UCSD-AML1 (cell line): Measurements from ENCODE around the gene CLN6.

ENCODE experiments used
- DNase-seq: peaks from one replicate; lab custom pipeline; 2025; ENCODE audit not compliant: unreplicated experiment; lab: John Stamatoyannopoulos, UW

Gene CLN6

GRCh38 chr15:68229386-68230156 lies at the start of gene CLN6:
CLN6 (minus strand) TSS chr15:68229728; CDS start chr15:68229584, 144 bp downstream.
- DNase-seq = peak; percentile 86

DNA sequence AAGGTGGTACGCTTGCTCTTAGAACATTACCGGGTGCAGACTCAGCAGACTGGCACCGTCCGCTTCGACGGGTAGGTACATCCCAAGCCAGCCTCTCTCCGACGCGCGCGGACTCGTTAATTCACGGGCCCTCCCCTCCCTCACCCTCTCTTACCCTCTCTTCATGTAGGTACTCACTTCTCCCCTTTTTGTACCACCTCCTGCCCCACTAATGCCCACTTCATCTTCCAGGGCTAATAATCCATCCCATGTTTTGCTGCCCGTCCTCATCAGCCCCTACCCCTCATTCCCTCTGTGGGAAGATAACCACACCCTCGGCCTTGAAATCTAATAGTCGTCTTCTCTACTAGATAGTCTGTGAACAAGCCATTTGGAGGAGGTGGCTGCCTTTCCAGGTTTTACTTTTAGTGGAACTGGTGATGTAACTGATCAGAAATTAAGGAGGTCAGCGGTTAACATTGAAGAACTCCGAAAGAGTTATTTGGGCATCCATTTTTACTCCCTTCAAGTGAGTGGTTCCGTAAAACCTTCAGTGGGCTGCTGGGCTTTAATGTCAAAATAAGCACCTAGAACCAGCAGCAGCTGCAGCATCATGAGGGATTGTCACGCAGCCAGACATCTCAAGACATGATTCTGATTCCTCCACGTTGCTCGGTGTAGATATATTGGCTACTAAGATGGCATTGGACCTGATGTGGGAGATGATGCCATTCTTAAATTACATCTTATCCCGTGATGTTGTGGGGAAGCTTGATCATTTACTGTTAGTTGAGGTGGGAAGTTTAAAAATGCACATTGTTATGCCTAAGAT lies 49.3 kb upstream of the CLN6 start:
- DNase-seq = no peak

DNA sequence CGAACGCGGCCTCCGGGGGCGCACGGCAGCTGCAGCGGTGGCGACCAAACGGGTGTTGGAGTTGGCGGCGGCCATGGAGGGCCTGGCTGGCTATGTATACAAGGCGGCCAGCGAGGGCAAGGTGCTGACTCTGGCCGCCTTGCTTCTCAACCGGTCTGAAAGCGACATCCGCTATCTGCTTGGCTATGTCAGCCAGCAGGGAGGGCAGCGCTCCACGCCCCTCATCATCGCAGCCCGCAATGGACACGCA lies 48.7 kb upstream of the CLN6 start:
- DNase-seq = no peak

DNA sequence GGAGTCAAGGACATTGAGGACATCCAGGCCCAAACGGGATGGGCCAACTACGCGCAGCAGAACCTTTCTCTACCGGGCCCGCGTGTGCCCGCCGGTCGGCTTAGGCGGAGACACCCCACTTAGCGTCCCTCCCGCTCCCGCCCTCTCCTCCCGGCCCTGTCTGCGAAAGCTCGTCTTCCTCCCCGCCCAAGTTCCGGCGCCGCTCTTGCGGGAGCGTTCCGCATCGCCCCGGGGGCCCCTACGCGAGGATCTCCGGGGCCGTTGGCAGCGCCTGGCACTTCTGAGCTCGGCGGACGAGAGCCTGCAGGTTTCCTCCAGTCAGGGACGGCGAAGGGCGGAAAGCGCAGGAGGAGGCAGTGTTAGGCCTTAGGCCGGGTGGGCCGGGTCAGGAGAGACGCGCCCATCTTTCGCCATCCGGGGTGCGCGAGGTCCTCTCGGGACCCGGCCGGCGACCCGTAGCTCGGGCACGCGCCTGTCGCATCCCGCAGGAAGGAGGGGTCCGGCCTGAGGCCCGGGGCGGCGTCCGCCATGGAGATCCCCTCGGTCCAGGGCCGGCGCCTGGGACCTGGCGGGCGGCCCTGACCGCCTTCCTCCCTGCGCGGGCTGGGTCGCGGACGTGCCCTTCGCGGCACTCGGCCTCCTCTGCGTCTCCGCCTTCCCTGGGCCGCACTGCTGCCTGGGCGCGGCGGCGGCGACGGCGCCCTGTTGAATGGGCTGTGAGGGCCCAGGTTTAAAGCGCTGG lies 48.2 kb upstream of the CLN6 start, which contains the start of gene FEM1B:
Gene FEM1B, plus strand, starts transcription at position 143 of the 742 bp plus-strand sequence. CDS start 673 bp downstream, outside the sequence.
- peak; percentile 95 for DNase-seq

DNA sequence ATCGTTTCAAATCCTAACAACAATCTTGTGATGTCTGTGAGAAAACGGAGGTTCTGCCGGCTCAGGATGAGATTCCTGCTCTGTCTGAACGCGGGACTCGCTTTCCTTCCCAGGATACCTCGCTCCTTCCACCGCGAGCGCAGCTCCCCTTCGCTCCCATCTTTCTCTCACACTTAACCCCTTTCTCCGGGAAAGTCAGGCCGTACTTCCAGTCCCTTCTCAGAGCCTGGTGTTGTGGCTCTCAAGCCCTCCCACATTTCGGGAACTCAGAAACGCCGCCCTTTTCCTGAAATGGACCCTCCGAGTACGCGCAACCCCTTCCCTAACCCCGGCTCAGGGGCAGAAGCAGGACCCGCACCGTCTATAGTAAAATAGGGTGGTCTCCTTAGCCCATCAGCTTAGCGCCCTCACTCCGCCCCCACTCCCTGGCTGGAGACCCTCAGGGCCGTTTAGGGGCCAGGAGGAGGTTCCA lies 47.6 kb upstream of the CLN6 start:
- no peak for DNase-seq

DNA sequence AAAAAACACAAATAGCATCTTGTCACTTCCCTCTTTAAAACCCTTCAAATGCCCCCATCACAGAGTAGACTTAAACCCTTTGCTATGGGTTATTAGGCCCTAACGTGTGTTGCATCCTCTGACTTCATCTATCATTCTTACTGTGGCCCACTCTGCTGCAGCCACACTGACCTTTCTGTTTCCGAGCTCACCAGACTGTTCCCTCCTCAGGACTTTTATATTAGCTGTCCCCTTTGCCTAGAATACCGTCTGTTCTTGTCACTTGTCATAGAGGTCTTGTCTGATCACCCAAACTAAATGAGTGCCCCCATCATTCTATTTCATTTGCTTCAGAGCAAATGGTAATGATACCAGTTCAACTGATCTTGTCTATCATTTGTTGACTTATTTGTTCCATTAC lies 47.1 kb upstream of the CLN6 start:
- no peak for DNase-seq

DNA sequence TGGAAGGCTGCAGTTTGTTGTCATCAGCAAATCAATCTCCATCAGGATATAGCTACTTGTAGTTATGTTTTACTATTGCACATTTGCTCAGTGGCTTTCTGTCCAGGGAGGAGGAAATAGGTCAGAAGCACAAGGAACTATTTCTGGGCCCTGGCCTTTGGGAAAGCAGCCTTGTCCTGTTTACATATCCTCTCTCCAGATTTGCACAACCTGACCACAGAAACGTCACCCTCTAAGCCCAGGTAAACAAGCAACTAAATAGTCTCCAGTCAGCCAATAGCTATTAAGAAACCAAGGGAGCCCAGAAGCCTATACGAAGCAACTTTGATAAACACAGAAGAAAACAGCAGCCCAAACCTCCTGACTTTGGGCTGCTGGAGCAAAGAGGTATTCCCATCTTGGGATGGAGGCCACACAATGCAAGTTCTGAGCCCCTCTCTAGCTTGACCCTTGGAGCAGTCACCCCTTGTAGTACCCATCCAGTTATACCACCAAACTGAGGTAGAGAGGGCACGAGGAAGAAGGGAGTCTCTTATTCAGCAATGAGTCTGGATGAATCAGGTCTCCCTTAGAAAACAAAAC lies 45.7 kb upstream of the CLN6 start:
- no peak for DNase-seq

DNA sequence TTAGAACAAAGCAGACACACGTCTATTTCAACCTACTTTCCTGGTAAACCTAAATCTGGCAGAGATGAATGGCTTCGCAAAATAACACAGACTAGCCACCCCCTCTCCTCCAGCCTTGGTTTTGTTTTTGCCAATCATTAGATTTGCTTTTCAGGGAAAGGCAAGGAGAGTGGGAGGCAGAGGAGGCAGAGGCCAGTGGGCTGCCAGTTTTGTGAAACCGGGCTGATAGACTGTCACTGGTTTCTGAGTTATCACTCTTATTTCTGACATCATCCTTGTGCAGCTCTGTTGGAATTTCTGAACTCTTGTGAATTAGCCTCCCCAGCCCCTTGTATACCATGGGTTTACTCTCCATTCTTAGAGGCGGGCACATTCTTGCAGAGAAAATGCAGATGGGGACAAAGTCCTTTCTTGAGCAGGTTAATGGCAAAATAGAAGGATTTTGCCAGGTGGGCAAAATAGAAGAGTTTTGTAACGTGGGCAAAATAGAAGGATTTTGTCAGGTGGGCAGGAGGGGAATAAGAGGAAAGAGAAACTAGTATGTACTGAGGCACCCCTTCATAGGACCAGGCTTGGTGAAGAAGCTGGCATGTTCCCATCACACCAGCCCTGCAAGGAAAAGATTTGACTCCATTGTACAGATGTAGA lies 44.8 kb upstream of the CLN6 start:
- no peak for DNase-seq

DNA sequence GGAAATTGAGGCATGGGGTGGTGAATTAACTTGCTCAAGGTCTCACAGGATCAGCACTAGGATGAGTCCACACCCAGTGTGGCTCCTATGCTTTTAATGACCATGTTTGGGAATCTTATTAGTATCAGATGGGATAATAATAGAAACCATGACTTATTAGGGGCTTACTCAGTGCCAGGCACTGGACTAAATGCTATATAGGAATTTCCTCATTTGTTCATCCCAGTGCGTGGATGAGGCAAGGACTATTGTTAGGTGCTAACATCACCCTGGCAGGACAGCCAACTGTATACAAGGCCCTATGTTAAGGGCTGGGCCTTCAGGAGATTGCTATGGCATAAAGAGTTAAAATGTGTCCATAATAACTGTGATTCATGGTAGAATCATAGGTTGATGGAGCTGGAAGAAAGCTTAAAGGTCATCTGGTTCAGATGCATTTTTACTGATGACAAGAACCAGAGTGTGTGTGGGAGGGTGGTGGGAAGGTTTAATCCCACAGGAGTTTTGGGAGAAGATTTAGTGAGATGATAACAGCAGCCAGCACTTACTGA lies 43.3 kb upstream of the CLN6 start:
- DNase-seq = no peak

DNA sequence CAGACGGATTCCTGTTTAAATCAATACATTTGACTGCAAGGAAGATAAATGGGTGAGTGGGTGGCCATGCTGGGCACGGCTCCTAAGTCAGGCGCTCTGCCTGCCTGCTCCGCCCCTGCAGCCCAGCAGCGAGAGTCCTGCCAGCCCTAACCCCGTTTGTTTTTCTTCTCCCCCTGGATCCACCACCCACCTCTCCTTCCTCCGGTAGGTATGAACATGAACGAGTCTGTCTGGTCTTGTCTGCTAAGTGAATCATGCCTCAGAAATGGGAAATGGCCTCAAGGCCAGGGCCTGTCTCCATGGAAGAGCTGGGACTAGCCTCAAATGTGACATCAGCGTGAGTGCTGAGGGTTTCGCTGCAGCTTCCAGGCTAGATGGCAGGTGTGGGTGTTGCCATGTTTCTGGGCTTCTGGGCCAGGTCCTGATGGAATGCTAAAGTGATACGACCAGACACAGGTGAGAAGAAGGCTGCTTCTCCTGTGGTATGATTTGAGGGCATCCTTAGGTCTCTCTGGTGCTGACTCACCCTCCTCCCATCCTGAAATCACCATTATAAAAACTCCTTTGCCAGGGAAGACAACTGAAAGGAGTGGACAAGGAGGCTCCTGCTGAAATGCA lies 42.4 kb upstream of the CLN6 start:
- no peak for DNase-seq

DNA sequence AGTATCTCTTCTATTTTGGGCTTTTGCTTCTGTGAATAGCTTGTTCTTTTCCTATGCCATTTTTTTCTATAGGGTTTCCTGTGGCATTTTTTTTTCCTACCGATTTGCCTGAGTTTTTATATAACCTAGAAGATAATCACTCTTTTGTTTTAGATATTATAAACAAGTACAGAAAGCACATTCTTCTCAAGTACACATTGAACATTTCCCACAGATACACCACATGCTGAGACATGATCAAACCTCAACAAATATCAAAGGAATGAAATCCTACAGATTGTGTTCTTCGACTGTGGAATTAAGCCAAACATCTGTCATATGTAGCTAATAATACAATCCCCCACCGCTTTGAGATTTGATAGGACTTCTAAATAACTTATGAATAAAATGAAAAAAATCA lies 38.9 kb upstream of the CLN6 start:
- DNase-seq = no peak

DNA sequence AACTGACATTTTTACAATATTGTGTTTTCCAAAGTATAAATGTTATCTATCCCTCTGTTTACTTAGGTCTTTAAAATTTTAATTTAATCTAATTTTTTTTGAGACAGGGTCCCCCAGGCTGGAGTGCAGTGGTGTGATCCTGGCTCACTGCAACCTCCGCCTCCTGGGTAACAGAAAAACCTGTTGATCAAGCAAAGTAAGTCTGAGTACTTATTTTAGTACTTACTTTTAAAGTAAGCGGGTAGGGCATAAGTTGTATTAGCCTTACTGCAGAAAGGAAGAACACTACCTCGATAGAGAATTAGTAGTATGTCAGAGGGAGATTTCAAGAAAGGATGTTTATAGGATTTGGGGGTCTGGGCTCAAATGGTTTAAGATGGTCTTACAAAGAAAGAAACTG lies 36.1 kb upstream of the CLN6 start:
- DNase-seq = no peak

GRCh38 chr15:68265081-68265480 lies 35.6 kb upstream of the CLN6 start:
- no peak for DNase-seq

DNA sequence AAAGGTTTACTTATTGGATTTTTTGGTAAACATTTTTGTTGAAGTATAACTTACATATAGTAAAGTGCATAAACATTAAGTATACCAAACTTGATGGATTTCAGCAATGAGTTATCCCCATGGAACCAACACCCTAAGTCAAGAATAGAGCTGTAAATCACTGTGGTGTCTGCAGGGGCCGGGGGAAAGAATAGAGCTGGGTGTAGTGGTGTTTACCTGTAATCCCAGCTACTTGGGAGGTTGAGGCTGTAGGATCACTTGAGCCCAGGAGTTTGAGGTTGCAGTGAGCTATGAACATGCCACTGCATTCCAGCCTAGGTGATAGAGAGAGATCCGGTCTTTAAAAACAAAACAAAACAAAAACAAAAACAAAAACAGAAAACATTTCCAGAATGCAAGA lies 34.8 kb upstream of the CLN6 start:
- no peak for DNase-seq

- no peak for DNase-seq
Observed at GRCh38 chr15:68262514-68263356, 33.2 kb upstream of the CLN6 start.

GRCh38 chr15:68261980-68262379 lies 32.5 kb upstream of the CLN6 start:
- DNase-seq = no peak

GRCh38 chr15:68261241-68261640 lies 31.7 kb upstream of the CLN6 start:
- DNase-seq = no peak

GRCh38 chr15:68259883-68260282 lies 30.4 kb upstream of the CLN6 start:
- DNase-seq = no peak

DNA sequence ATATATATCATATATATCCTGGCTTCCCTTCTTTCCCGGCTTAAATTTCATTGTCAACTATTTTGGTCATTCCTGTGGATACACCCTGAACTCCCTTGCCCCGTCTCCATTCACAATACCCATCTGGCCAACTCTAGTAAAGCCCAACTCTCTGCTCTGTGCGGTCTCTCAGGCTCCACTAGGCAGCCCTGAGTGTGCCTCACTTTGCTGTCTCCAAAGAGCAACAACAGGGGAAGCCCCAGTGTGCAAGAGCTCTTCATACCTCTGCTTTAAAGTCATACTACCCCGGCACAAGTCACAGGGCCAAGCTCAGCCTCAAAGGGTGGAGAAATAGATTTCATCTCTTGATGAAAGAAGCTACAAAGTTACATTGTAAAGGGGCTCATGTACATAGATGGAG lies 29.2 kb upstream of the CLN6 start:
- DNase-seq = no peak
